ENCODE measurements around the gene PNKP.

The PNKP gene

GRCh38 chr19:49890349-49891311, 23.3 kb upstream of the PNKP start:
- DNase-seq (ENCODE audit: low spot score) = no peak

GRCh38 chr19:49889687-49890348, 22.4 kb upstream of the PNKP start:
- DNase-seq (ENCODE audit: low spot score) = peak; percentile 60

- DNase-seq (ENCODE audit: low spot score) = no peak
These were observed 21.8 kb upstream of the PNKP start for GRCh38 chr19:49889038-49889686.

GRCh38 chr19:49888510-49888824, 21.1 kb upstream of the PNKP start:
- DNase-seq (ENCODE audit: low spot score) = no peak

GRCh38 chr19:49887665-49888509, 20.5 kb upstream of the PNKP start:
- DNase-seq (ENCODE audit: low spot score) = no peak

- DNase-seq (ENCODE audit: low spot score) = no peak
These were observed 19.8 kb upstream of the PNKP start for GRCh38 chr19:49887037-49887664.

- DNase-seq (ENCODE audit: low spot score) = no peak
These were observed 17.4 kb upstream of the PNKP start for GRCh38 chr19:49884760-49885159.

GRCh38 chr19:49884109-49884508, 16.7 kb upstream of the PNKP start:
- no peak for DNase-seq (ENCODE audit: low spot score)

GRCh38 chr19:49883094-49883493, 15.7 kb upstream of the PNKP start:
- no peak for DNase-seq (ENCODE audit: low spot score)

GRCh38 chr19:49882643-49883042, 15.3 kb upstream of the PNKP start:
- DNase-seq (ENCODE audit: low spot score) = no peak

- DNase-seq (ENCODE audit: low spot score) = no peak
These were observed 14.5 kb upstream of the PNKP start for GRCh38 chr19:49881672-49882394.

GRCh38 chr19:49881186-49881585, 13.8 kb upstream of the PNKP start:
- no peak for DNase-seq (ENCODE audit: low spot score)

GRCh38 chr19:49880162-49880869, 12.9 kb upstream of the PNKP start:
- DNase-seq (ENCODE audit: low spot score) = no peak

GRCh38 chr19:49879243-49879963, 12.0 kb upstream of the PNKP start:
- no peak for DNase-seq (ENCODE audit: low spot score)

- no peak for DNase-seq (ENCODE audit: low spot score)
These were observed 11.3 kb upstream of the PNKP start for GRCh38 chr19:49878744-49879070.

GRCh38 chr19:49877879-49878743, 10.7 kb upstream of the PNKP start:
- DNase-seq (ENCODE audit: low spot score) = peak; percentile 96

- peak; percentile 100 for DNase-seq (ENCODE audit: low spot score)
These were observed 9.9 kb upstream of the PNKP start, which contains the start of the genes AKT1S1 and TBC1D17 for GRCh38 chr19:49877020-49877878. Gene AKT1S1 (minus strand): TSS chr19:49877355. CDS start chr19:49873295, 4,060 bp downstream. Gene TBC1D17 (plus strand): TSS chr19:49877702. CDS start chr19:49877724, 22 bp downstream.

All from cerebellar cortex (tissue), 1 donor.